GM19351 (cell line): ENCODE measurements around the gene IQGAP1.

Source experiments
- ATAC-seq: cut with Tn5 transposase; IDR thresholded peaks from one replicate; pipeline ENCODE4 v1.9.1; 2021; ENCODE audit warnings: mild to moderate bottlenecking, moderate library complexity; ENCODE audit not compliant: unreplicated experiment

Gene IQGAP1

DNA sequence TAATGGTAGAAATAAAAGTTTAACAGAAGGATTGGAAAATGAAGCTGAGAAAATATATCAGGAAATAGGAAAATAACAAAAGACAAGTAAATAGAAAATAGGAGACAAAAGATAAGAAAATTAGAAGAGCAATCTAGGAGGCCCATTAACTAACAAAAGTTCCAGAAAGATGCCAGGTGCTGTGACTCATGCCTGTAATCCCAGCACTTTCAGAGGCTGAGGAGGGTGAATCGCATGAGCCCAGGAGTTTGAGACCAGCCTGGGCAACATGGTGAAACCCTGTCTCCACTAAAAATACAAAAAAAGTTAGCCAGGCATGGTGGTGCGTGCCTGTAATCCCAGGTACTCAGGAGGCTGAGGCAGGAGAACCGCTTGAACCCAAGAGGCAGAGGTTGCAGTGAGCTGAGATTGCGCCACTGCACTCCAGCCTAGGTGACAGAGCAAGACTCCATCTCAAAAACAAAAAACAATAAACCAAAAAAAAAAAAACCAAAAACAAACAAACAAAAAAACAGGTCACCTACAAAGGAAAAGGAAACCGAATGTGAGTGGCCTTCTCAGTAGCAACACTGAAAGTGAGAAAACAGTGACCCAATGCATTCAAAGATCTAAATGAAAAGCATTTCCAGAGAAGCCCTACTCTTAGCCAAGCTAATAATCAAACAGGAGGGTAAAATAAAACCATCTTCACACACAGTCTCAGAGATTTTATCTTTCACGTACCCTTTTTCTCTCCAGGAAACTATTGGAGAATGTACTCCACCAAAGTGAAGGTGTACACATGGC is 136.2 kb downstream of the IQGAP1 start:
- peak; percentile 73 for ATAC-seq

DNA sequence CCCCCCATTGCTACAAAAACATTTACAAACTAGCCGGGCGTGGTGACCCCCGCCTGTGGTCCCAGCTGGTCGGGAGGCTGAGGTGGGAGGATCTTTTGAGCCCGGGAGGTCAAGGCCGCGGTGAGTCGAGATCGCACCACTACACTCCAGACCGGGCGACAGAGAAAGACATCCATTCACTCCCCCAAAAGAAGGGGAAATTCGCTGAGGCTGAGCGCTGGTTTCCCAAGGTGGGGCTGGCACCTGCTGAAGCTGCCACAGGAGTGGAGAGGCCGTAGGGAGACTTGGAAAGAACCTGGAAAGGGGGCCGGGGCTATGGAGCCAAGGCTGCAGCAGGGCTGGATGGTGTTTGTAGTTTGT is 140.9 kb downstream of the IQGAP1 start:
- ATAC-seq = no peak

DNA sequence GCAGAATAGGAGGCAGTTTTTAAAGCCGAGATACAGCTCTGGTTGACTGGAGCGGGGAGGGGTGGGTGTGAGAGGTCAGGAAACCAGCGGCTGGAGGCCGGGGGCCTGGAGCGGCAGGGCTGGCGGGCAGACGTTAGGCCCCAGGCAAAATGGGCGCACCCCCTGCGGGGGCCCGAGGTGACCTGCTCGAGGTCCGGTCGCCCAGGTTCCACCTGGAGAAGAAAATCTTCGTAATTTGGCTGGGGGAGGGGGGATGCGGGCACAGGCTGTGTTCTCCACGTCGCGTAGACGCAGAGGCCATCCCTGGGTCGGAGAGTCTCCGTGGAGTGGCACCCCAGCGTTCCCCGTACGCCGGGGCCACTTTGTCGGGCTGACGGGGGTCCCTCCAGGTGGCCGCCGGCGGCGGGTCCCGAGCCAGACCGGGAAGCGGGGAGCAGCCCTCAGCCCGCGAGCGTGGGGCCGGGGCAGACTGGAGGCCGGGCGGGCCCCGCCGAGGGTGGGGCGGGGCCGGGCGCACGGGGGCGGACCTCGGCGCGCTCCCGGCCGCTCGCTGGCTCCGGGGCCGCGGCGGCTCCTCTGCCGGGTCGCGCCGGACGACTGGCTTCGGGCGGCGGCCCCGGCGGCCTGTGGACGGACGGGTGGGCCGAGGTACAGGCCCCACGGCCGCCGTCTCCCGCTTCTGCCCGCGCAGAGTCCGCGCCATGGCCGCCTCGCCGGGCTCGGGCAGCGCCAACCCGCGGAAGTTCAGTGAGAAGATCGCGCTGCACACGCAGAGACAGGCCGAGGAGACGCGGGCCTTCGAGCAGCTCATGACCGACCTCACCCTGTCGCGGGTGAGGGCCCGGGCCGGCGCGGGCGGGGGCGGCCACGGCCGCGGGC is 141.6 kb downstream of the IQGAP1 start, which contains the start of gene CRTC3:
TSS of gene CRTC3 (plus strand) at position 553 of the 879 bp plus-strand sequence. CDS start at position 702, 149 bp downstream.
- ATAC-seq = peak; percentile 73

DNA sequence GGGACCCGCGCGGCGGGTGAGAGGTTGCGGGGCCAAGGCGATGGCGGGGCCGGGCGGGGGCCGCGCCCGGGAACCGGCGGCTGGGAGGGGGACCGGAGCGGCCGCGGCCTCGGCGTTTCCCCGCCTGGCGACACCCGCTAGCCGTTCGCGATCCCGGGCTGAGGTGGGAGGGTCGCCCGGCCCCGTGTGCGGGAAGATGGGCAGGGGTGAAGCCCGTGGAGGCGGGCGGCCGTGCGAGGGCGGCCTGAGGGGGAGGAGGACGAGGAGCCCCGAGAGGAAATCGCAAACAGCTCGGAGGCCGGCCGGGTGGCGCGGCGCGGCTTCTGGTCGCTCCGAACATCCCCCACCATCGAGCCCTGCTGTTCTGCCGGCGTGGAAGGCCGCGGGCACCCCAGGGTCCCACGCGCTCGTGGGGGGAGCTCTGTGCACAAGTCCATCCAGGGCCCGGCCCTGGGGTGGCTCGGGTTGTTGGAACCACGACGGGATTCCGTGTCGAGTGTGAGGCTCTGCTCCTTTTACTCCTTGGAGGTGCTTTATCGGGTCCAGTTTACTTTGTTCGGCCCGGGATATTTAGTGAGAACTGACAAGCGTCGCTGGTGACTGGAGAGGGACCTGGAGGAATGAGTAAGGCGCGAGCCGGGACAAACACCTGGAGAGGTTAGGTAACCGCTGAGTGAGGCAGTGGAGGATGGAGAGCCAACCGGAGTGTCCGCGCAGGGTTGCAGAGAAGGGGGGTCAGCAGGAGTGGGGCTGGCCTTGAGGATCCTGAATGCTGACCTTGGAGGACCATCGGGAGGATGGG is 142.4 kb downstream of the IQGAP1 start:
- ATAC-seq = peak; percentile 41

DNA sequence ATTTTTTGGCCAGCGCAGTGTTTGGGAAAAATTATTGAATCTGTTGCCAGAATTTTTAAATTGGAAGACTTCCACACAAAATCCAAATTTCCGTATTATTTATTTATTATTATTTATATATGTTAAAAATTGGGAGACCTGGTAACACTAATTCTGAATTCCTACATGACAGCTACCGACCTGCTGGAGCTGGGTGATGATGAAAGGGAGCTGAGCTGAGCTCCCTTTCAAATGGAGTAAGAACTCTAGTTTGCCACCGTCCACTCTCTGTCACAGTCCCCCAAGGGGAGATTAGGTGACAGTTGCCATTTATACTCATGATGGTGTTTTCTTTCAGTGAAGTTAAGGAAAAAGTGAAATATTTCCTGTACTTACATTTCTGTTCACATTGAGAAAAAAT is 143.1 kb downstream of the IQGAP1 start:
- no peak for ATAC-seq

DNA sequence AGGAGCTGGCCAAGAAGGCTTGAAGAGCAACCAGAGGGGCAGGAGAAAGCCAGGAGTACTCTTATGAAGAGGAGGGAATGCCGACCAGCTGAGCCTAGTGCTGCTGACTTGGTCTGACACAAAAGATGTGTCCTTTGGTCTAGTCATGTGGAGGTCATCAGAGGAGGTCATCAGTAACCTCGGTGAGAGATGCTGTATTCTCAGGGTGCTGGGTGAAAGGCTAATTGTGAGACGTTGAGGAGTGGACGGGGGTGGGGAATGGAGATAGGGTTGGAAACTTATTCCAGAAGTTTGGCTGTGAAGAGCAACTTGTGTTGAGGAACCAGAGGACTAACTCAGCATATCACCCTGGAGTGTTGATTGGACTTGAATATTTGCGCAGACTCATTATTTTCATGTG is 147.2 kb downstream of the IQGAP1 start:
- ATAC-seq = no peak

DNA sequence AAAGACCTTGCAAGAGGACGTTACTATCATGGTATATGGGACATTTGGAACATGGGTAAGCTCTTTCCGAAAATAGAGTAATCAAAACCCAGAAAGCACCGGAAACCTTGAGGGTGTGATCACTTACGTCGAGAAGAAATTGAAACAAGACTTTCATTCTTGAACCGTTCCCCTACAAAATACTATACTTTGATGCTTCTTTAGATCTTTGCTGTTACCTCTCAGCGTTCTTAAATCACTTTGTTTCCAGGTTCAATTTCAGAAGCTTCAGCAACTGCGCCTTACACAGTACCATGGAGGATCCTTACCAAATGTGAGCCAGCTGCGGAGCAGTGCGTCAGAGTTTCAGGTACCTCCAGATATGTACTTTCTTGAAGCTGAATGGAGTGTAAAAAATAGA is 151.7 kb downstream of the IQGAP1 start:
- ATAC-seq = no peak

DNA sequence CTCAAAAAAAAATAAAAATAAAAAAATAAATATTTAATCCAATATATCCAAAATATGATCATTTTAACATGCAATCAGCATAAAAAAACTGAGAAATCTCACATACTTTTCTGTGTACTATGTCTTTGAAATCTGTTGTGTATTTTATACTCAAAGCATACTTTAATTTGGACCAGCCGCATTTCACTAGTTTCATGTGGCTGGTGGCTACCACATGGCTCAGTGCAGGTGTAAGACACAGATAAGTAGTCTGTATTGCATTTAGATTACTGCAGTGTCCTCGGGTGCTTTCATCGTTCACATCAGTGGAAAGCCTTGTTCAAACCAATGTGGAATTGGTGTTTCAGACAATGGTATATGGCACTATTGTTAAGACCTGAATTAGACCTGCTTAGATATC is 152.7 kb downstream of the IQGAP1 start:
- no peak for ATAC-seq

DNA sequence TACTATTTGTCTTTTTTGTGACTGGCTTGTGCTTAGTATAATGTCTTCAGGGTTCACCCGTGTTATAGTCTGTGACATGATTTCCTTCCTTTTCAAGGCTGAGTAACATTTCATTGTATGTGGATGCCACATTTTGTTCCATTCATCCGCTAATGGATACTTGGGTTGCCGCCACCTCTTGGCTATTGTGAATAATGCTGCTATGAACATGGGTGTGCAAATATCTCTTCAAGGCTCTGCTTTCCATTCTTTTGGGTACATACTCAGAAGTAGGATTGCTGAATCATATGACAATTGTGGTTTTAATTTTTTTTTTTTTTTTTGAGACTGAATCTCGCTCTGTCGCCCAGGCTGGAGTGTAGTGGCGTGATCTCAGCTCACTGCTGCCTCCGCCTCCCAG is 157.1 kb downstream of the IQGAP1 start:
- ATAC-seq = no peak

DNA sequence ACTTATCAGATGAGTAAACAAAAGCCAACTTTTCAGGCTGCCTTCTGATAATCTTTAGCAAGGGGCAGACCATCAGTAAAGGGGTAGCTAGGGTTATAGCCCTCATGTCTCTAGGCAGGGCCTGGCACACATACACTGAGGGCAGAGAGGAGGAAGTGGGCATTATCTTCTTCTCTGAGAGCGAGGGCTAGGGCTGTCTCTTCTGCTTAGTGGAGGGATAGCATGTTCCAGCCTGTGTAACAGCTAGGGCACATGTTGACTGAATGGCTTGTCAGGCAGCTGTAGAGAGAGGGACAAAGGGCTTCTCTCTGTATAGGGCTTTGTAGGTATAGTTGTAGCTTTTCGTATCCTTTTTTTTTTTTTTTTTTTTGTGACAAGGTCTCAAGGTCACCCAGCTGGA is 159.5 kb downstream of the IQGAP1 start:
- ATAC-seq = no peak

DNA sequence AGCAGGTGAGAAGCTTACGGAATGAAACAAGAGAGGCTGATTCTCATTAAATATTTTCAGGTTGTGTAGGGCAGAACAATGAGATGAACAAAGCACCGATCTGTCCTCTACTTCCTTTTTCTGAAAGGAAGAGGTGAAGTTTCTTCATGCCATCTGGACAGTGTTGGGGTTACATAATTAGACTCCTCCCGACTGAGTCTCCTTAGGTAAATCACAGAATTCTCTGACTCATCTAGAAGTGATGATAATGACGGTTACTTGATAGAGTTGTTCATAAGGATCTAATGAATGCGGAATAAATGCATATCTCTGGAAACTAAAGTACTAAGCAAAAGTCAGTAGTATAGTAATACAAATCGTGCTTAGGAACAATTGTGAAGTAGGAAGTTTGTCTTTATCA is 162.9 kb downstream of the IQGAP1 start:
- ATAC-seq = no peak
